Rectal smooth muscle tissue (tissue), 1 donor: ENCODE results near the gene DCLK1.
A peak's percentile ranks its signal among the peaks of the same experiment; 100 is the strongest.

Source experiments
- H3K27ac ChIP-seq: one replicate; pipeline ENCODE4 v1.7.0; 2013; ENCODE audit warnings: low read depth, low read length, inconsistent platforms
- H3K27me3 ChIP-seq: one replicate; pipeline ENCODE4 v1.7.0; 2013; ENCODE audit warnings: low read length; ENCODE audit not compliant: control insufficient read depth, insufficient read depth
- H3K36me3 ChIP-seq: one replicate; pipeline ENCODE4 v1.7.0; 2013; ENCODE audit warnings: low read length; ENCODE audit not compliant: control insufficient read depth, insufficient read depth
- H3K4me1 ChIP-seq: one replicate; pipeline ENCODE4 v1.7.0; 2013; ENCODE audit warnings: low read length; ENCODE audit not compliant: control insufficient read depth, insufficient read depth
- H3K4me3 ChIP-seq: one replicate; pipeline ENCODE4 v1.7.0; 2013; ENCODE audit warnings: low read length
- H3K9ac ChIP-seq: one replicate; pipeline ENCODE4 v1.7.0; 2013; ENCODE audit warnings: low read length

Gene DCLK1

GRCh38 chr13:36148446-36148845 lies 17.3 kb upstream of the DCLK1 start:
- no peaks in the 10 kb centered on the region for H3K36me3 ChIP-seq
- H3K9ac ChIP-seq = no peak overlapping the region
- H3K4me3 ChIP-seq = no peak overlapping the region
- H3K4me1 ChIP-seq = no peaks in the 10 kb centered on the region
- no peaks in the 10 kb centered on the region for H3K27me3 ChIP-seq
- no peak overlapping the region for H3K27ac ChIP-seq

GRCh38 chr13:36147330-36147729 lies 16.1 kb upstream of the DCLK1 start:
- Histone ChIP-seq H3K36me3 (no peaks in the 10 kb centered on the region), H3K27ac (no peak overlapping the region), H3K9ac (no peak overlapping the region), H3K4me1 (no peaks in the 10 kb centered on the region), H3K4me3 (no peak overlapping the region), H3K27me3 (no peaks in the 10 kb centered on the region)

- Histone ChIP-seq H3K9ac (no peak overlapping the region), H3K4me3 (no peak overlapping the region), H3K36me3 (no peaks in the 10 kb centered on the region), H3K4me1 (no peaks in the 10 kb centered on the region), H3K27me3 (no peaks in the 10 kb centered on the region), H3K27ac (no peak overlapping the region)
Observed at GRCh38 chr13:36146511-36147269, 15.5 kb upstream of the DCLK1 start.

GRCh38 chr13:36143738-36144137 lies 12.6 kb upstream of the DCLK1 start:
- Histone ChIP-seq H3K4me1 (no peaks in the 10 kb centered on the region), H3K27ac (no peak overlapping the region), H3K9ac (no peak overlapping the region), H3K36me3 (no peaks in the 10 kb centered on the region), H3K27me3 (no peaks in the 10 kb centered on the region), H3K4me3 (no peak overlapping the region)

GRCh38 chr13:36142735-36143134 lies 11.6 kb upstream of the DCLK1 start:
- Histone ChIP-seq H3K9ac (no peak overlapping the region), H3K4me3 (no peak overlapping the region), H3K27ac (no peak overlapping the region), H3K36me3 (no peaks in the 10 kb centered on the region), H3K4me1 (no peaks in the 10 kb centered on the region), H3K27me3 (no peaks in the 10 kb centered on the region)

- Histone ChIP-seq H3K27me3 (peaks cover 2% of the 10 kb centered on the region), H3K9ac (no peak overlapping the region), H3K4me3 (no peak overlapping the region), H3K4me1 (no peaks in the 10 kb centered on the region), H3K27ac (no peak overlapping the region), H3K36me3 (no peaks in the 10 kb centered on the region)
Observed at GRCh38 chr13:36135876-36136275, 4.7 kb upstream of the DCLK1 start.

GRCh38 chr13:36134632-36135031 lies 3.5 kb upstream of the DCLK1 start:
- Histone ChIP-seq H3K4me1 (no peaks in the 10 kb centered on the region), H3K27me3 (peaks cover 2% of the 10 kb centered on the region), H3K4me3 (no peak overlapping the region), H3K27ac (no peak overlapping the region), H3K9ac (no peak overlapping the region), H3K36me3 (no peaks in the 10 kb centered on the region)

GRCh38 chr13:36133950-36134626 lies 2.9 kb upstream of the DCLK1 start:
- H3K4me1 ChIP-seq = no peaks in the 10 kb centered on the region
- no peak overlapping the region for H3K27ac ChIP-seq
- peaks cover 2% of the 10 kb centered on the region for H3K27me3 ChIP-seq
- H3K9ac ChIP-seq = no peak overlapping the region
- H3K36me3 ChIP-seq = no peaks in the 10 kb centered on the region
- no peak overlapping the region for H3K4me3 ChIP-seq

GRCh38 chr13:36132376-36132775 lies 1.2 kb upstream of the DCLK1 start:
- Histone ChIP-seq H3K27ac (no peak overlapping the region), H3K9ac (no peak overlapping the region), H3K36me3 (no peaks in the 10 kb centered on the region), H3K4me3 (no peak overlapping the region), H3K27me3 (peaks cover 2% of the 10 kb centered on the region), H3K4me1 (no peaks in the 10 kb centered on the region)

- peak overlapping the region; percentile 36 for H3K27ac ChIP-seq
Observed at GRCh38 chr13:36131931-36132297, 732 bp upstream of the DCLK1 start.

DNA sequence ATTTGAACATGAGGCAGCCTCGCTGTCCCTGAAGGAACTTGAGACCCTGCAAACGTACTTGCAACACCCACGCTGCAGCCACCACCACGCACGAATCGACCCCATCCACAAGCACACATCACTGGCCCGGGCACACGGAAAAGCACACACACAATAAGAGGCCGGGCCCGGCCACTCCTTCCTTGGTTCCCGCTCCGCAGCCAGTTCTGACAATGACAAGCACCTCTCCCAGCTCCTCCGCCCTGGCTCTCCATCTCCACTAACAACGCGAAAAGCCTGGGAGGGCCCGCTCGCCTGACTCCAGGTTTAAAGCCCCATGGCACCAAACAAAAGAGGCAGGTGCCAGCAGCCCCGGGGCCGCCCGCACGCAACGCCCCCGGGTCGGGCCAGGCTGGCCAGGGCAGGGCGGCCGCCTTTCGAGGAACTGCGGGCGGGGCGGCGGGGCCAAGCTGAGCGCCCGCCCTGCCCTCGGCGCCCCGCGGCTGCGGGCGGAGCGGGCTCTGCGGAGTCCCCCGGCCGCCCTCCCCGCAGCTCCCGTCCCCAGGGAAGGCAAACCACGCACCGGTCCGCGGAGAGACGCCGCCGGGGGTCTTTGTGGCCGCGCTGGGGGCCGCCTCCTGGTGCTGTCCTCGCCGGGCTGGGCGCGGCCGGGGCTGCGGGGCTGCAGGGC lies 495 bp downstream of the DCLK1 start:
- Histone ChIP-seq H3K36me3 (no peaks in the 10 kb centered on the region), H3K27me3 (peaks cover 2% of the 10 kb centered on the region), H3K27ac (no peak overlapping the region), H3K4me1 (no peaks in the 10 kb centered on the region), H3K9ac (no peak overlapping the region), H3K4me3 (peak overlapping the region; percentile 45)

More at GRCh38 chr13:36131931-36132297, 732 bp upstream of the DCLK1 start:
- Histone ChIP-seq H3K27me3 (peaks cover 2% of the 10 kb centered on the region), H3K36me3 (no peaks in the 10 kb centered on the region), H3K9ac (no peak overlapping the region), H3K4me1 (no peaks in the 10 kb centered on the region), H3K4me3 (no peak overlapping the region)

- H3K4me3 ChIP-seq = peak overlapping the region; percentile 45
- H3K36me3 ChIP-seq = no peaks in the 10 kb centered on the region
- no peak overlapping the region for H3K9ac ChIP-seq
- no peak overlapping the region for H3K27ac ChIP-seq
- H3K27me3 ChIP-seq = peaks cover 2% of the 10 kb centered on the region
- no peaks in the 10 kb centered on the region for H3K4me1 ChIP-seq
Observed at GRCh38 chr13:36130193-36130551, 1.0 kb downstream of the DCLK1 start.
